ENCODE data around the gene PALM2AKAP2.

PALM2AKAP2 gene

GRCh38 chr9:109826559-109826958, 46.6 kb downstream of the PALM2AKAP2 start:
- no peak overlapping the region for H3K4me3 ChIP-seq (ENCODE audit: control insufficient read depth, low read depth, low read length)
- no peak for TF ChIP-seq CTCF (IDR thresholded peaks at IDR 0.05; ENCODE audit: control insufficient read depth, insufficient read depth, low read depth, low read length, missing control alignments)
- DNase-seq (ENCODE audit: low read depth), result no peak

- H3K4me3 ChIP-seq (ENCODE audit: control insufficient read depth, low read depth, low read length), result no peak overlapping the region
- DNase-seq (ENCODE audit: low read depth), result no peak
- TF ChIP-seq CTCF (IDR thresholded peaks at IDR 0.05; ENCODE audit: control insufficient read depth, insufficient read depth, low read depth, low read length, missing control alignments), result no peak
These were observed 48.3 kb downstream of the PALM2AKAP2 start for GRCh38 chr9:109828254-109828653.

Measured in AG09309 (cell line).